GM12878 (cell line): ENCODE data around the gene RCOR1.

Experiments used
- PKNOX1 ChIP-seq: fragments of 450-650 bp; IDR thresholded peaks from 2 replicates; pipeline ENCODE4 v1.6.1; 2016; ENCODE audit warnings: mild to moderate bottlenecking
- YY1 ChIP-seq: IDR thresholded peaks from 2 replicates; pipeline ENCODE4 v1.6.1; 2011; ENCODE audit warnings: low read depth, mild to moderate bottlenecking, low read length

GRCh38 chr14:102697501-102697900 lies 105.1 kb downstream of the RCOR1 start:
- TF ChIP-seq YY1 (no peak), PKNOX1 (no peak)
